Measurements from ENCODE around the gene ESRP2. TPM values are rescaled to one million over a fixed set of nuclear protein-coding genes. Genes with fewer than 3 reads are reported as not detected.

Gene ESRP2
- total RNA-seq, 4 donors from 2014 or later = 0.17 to 1.1 (median 0.27) TPM

- TF ChIP-seq CTCF (IDR thresholded peaks at IDR 0.05; ENCODE audit: low read depth) = no peak
Observed at GRCh38 chr16:68259007-68259825, 23.3 kb upstream of the ESRP2 start.

GRCh38 chr16:68257906-68258800, 22.2 kb upstream of the ESRP2 start:
- TF ChIP-seq CTCF (IDR thresholded peaks at IDR 0.05; ENCODE audit: low read depth) = no peak

- TF ChIP-seq CTCF (IDR thresholded peaks at IDR 0.05; ENCODE audit: low read depth) = no peak
Observed at GRCh38 chr16:68257251-68257905, 21.5 kb upstream of the ESRP2 start.

- TF ChIP-seq CTCF (IDR thresholded peaks at IDR 0.05; ENCODE audit: low read depth) = no peak
Observed at GRCh38 chr16:68255712-68256111, 19.8 kb upstream of the ESRP2 start.

GRCh38 chr16:68253721-68254120, 17.8 kb upstream of the ESRP2 start:
- no peak for TF ChIP-seq CTCF (IDR thresholded peaks at IDR 0.05; ENCODE audit: low read depth)

- no peak for TF ChIP-seq CTCF (IDR thresholded peaks at IDR 0.05; ENCODE audit: low read depth)
Observed at GRCh38 chr16:68252383-68252782, 16.5 kb upstream of the ESRP2 start.

- no peak for TF ChIP-seq CTCF (IDR thresholded peaks at IDR 0.05; ENCODE audit: low read depth)
Observed at GRCh38 chr16:68251832-68252231, 15.9 kb upstream of the ESRP2 start.

Measured in subcutaneous adipose tissue (tissue), 4 donors.